BLaER1 treated with 17β-estradiol and CSF1 and Interleukin-3, amounts not matched to agents 10 nM and 100 nM (cell line): ENCODE data around the gene PRPS1.

ENCODE experiments used
- H3K27ac ChIP-seq, 11 experiments: shearing (Covaris generic); formaldehyde crosslinking; 2 replicates each; pipeline ENCODE4 v1.8.1; 2022
- H3K27me3 ChIP-seq, 11 experiments: shearing (Covaris generic); formaldehyde crosslinking; 2 replicates each; pipeline ENCODE4 v1.8.1; 2022
- H3K36me3 ChIP-seq, 11 experiments: shearing (Covaris generic); formaldehyde crosslinking; 2 replicates each; pipeline ENCODE4 v1.8.1; 2022
- H3K4me1 ChIP-seq, 10 experiments: shearing (Covaris generic); formaldehyde crosslinking; 2 replicates each; pipeline ENCODE4 v1.8.1; 2022
- H3K4me2 ChIP-seq, 11 experiments: shearing (Covaris generic); formaldehyde crosslinking; 2 replicates each; pipeline ENCODE4 v1.8.1; 2022
- H3K4me3 ChIP-seq, 10 experiments: shearing (Covaris generic); formaldehyde crosslinking; 2 replicates each; pipeline ENCODE4 v1.8.1; 2022
- H3K9ac ChIP-seq, 11 experiments: shearing (Covaris generic); formaldehyde crosslinking; 2 replicates each; pipeline ENCODE4 v1.8.1; 2022
- H3K9me3 ChIP-seq, 11 experiments: shearing (Covaris generic); formaldehyde crosslinking; replicated peaks in 1 of 11; 2 replicates each; pipeline ENCODE4 v1.8.1; 2022
- H4K20me1 ChIP-seq, 11 experiments: shearing (Covaris generic); formaldehyde crosslinking; 2 replicates each; pipeline ENCODE4 v1.8.1; 2022
- Cebpa-rat ChIP-seq, 11 experiments: shearing (Covaris generic); IDR thresholded peaks; 2 replicates each; pipeline ENCODE4 v1.8.1; 2022

The PRPS1 gene

DNA sequence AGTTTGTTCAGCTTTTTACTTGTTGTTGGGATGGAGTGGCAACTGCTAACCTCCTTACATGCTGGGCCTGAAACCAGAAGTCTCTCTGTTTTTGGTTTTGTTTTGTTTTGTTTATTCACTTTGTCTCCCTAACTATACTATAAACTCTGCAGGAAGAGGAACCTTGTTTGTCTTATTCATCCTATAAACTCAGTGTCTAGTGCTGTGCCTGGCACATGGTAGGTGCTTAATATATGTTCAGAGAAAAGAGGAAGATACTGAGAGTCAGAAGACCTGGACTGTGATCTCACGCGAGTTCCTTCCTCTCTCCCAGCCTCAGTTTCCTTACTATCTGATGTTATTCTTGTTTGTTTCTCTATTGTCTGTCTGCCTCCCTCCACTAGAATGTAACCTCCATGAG is 71.3 kb downstream of the PRPS1 start:
- TF ChIP-seq Cebpa-rat (IDR thresholded peaks at IDR 0.05), result no peak
- no peak overlapping the region for H3K9ac ChIP-seq
- H3K4me2 ChIP-seq, result 0 out of 22 replicates have a peak overlapping the region, but pooled peaks of 1 of the 11 experiments have one; percentile 6
- no peak overlapping the region for H3K4me3 ChIP-seq
- peaks cover 5 to 30% (median 18%) of the 10 kb centered on the region in 10 experiments; a peak in 16 of 20 replicates for H3K4me1 ChIP-seq
- H3K9me3 ChIP-seq, result peaks cover 0 to 20% (median 6%) of the 10 kb centered on the region in 11 experiments; a peak in 11 of 22 replicates
- peaks cover 41 to 95% (median 68%) of the 10 kb centered on the region in 11 experiments for H3K27me3 ChIP-seq
- H4K20me1 ChIP-seq, result no peaks in the 10 kb centered on the region
- peak overlapping the region in 2 of 11 experiments; percentile 31 to 34; a peak in 1 of 22 replicates for H3K27ac ChIP-seq
- no peaks in the 10 kb centered on the region for H3K36me3 ChIP-seq

DNA sequence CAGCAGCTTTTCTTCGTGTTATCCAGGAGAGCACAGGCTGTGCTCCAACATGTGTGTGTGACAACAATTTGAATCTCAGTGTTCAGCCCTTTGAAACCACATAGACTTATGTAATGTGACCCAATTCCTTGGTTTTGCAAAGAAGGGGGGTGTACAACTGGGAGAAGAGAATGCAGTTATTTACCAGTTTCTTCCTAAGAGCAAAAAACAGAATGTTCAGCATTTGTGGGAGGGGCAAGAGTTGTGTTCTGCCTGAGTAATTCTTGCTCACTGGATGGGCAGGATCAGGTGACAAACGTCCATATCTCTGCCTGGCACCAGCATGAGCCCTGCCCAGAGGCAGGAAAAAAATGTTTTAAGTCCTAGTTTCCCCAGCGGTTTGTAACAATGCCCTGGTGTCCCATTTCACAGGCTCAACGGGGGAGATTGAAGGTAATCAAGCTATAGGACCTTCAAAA is 72.0 kb downstream of the PRPS1 start:
- H3K9ac ChIP-seq, result no peak overlapping the region
- H3K27me3 ChIP-seq, result peaks cover 42 to 96% (median 73%) of the 10 kb centered on the region in 11 experiments
- H3K4me2 ChIP-seq, result peak overlapping the region in 7 of 11 experiments; percentile 6 to 30 (median 15); a peak in 7 of 22 replicates
- no peaks in the 10 kb centered on the region for H3K36me3 ChIP-seq
- peaks cover 0 to 20% (median 6%) of the 10 kb centered on the region in 11 experiments; a peak in 11 of 22 replicates for H3K9me3 ChIP-seq
- H3K4me1 ChIP-seq, result peaks cover 5 to 30% (median 18%) of the 10 kb centered on the region in 10 experiments; a peak in 16 of 20 replicates
- no peak for TF ChIP-seq Cebpa-rat (IDR thresholded peaks at IDR 0.05)
- H3K27ac ChIP-seq, result 0 out of 22 replicates have a peak overlapping the region, but pooled peaks of 2 of the 11 experiments have one; percentile 0 to 31
- no peaks in the 10 kb centered on the region for H4K20me1 ChIP-seq
- no peak overlapping the region for H3K4me3 ChIP-seq
